Spleen (tissue), 11 donors: ENCODE results near the gene RNF141. TPM values are rescaled to one million over a fixed set of nuclear protein-coding genes. Genes with fewer than 3 reads are reported as not detected.

ENCODE experiments used
- DNase-seq: peaks from one replicate; pipeline ENCODE4 v3.0.0-alpha.2; 2020
- H3K27ac ChIP-seq, 8 donors: fragments of 200-600 bp; sonication (generic) in 7 of 8; 1 replicate in 4 of 8; 2 replicates in 4 of 8; pipeline versions ENCODE4 v1.5.0 to v1.8.0; 2016 to 2021; ENCODE audit warnings: inconsistent platforms in 4 of 8, mild to moderate bottlenecking in 4 of 8, moderate library complexity in 1 of 8
- H3K27me3 ChIP-seq, 7 donors: fragments of 200-600 bp; sonication (generic) in 6 of 7; replicated peaks in 1 of 7; 1 replicate in 4 of 7; 2 replicates in 3 of 7; pipeline versions ENCODE4 v1.5.0 to v1.8.0; 2016 to 2021; ENCODE audit warnings: inconsistent platforms in 3 of 7, mild to moderate bottlenecking in 1 of 7
- H3K36me3 ChIP-seq, 6 donors: fragments of 200-600 bp; sonication (generic) in 5 of 6; 1 replicate in 4 of 6; 2 replicates in 2 of 6; pipeline versions ENCODE4 v1.5.0 to v1.8.0; 2016 to 2021; ENCODE audit warnings: inconsistent platforms in 2 of 6
- H3K4me1 ChIP-seq, 6 donors: fragments of 200-600 bp; sonication (generic) in 5 of 6; 1 replicate in 3 of 6; 2 replicates in 3 of 6; pipeline versions ENCODE4 v1.5.0 to v1.8.0; 2016 to 2021; ENCODE audit warnings: inconsistent platforms in 3 of 6
- H3K4me3 ChIP-seq, 8 donors: fragments of 200-600 bp; sonication (generic) in 7 of 8; 1 replicate in 4 of 8; 2 replicates in 4 of 8; pipeline versions ENCODE4 v1.5.0 to v1.8.0; 2016 to 2021; ENCODE audit warnings: inconsistent platforms in 4 of 8, mild to moderate bottlenecking in 4 of 8, moderate library complexity in 2 of 8
- H3K9me3 ChIP-seq, 8 donors: fragments of 200-600 bp; sonication (generic) in 7 of 8; 1 replicate in 4 of 8; 2 replicates in 4 of 8; pipeline versions ENCODE4 v1.5.0 to v1.8.0; 2016 to 2021; ENCODE audit warnings: inconsistent platforms in 4 of 8
- POLR2A ChIP-seq, 3 donors: fragments of 450-650 bp; IDR thresholded peaks; one replicate each; pipeline ENCODE4 v1.5.1; 2017; ENCODE audit warnings: antibody characterized with exemption in 3 of 3, mild to moderate bottlenecking in 1 of 3
- POLR2AphosphoS5 ChIP-seq, 3 donors: sonication (generic); formaldehyde crosslinking; IDR thresholded peaks; one replicate each; pipeline ENCODE4 v1.5.1; 2017; ENCODE audit warnings: antibody characterized with exemption in 3 of 3
- WGBS, 5 donors: extraction: QIAGEN DNeasy Blood & Tissue Kit in 3 of 5; methylation state at CpG; one replicate each; pipeline versions ENCODE4 v1.1.5 to v1.1.7; 2013 to 2018; 5-methylcytosine and 5-hydroxymethylcytosine counted together
- intact Hi-C: fragments of 100-400 bp; cut with DNase I; formaldehyde crosslinking; loops from one replicate; pipeline ENCODE4 v1.15.0; 2023; ENCODE audit warnings: low total_unique reads
- polyA plus RNA-seq, 3 donors: library from polyadenylated mRNA; stranded (reverse); fragments of 200-250 nt; gene quantifications; one replicate each; pipeline ENCODE4 v1.2.1, GENCODE V29; 2013
- total RNA-seq, 7 donors: library from RNA; depleted of rRNA in 3 of 7; stranded (reverse); fragments of >200 nt in 3 of 7; fragmentation: NEBNext Ultra II Directional in 4 of 7; extraction: Animal tissue kit (Norgen Biotek cat#: 25700) in 4 of 7; gene quantifications; one replicate each; pipeline versions ENCODE4 v1.1.0 to v1.2.1, GENCODE V29; 2016 to 2021
- TF ChIP-seq, protein P1 (sequence below), 11 experiments: fragments of 200-600 bp in 7 of 11; fragments of 450-650 bp in 4 of 11; sonication (generic) in 4 of 11; IDR thresholded peaks in 8 of 11; conservative IDR thresholded peaks in 3 of 11; 1 replicate in 7 of 11; 2 replicates in 4 of 11; pipeline versions ENCODE4 v1.4.0 to v1.8.0; 2016 to 2021; ENCODE audit warnings: antibody characterized with exemption in 11 of 11, inconsistent platforms in 4 of 11, mild to moderate bottlenecking in 1 of 11
- donor health status: healthy with polysubstance abuse.
- donor health status: DM: no; HTN: no; CAD: no; lungs with moderate emphysema.
- donor health status: DM: no; HTN: no; CAD: no.
- donor health status: Bipolar disorder and iron deficiency.
- donor health status: healthy.
- donor health status: DM: no; HTN: no; CAD: no.
- donor health status: DM: yes; HTN: yes; CAD: no.

Gene RNF141
- total and polyA plus RNA-seq, 10 donors: 13.3 to 86.2 (median 48.8) TPM

DNA sequence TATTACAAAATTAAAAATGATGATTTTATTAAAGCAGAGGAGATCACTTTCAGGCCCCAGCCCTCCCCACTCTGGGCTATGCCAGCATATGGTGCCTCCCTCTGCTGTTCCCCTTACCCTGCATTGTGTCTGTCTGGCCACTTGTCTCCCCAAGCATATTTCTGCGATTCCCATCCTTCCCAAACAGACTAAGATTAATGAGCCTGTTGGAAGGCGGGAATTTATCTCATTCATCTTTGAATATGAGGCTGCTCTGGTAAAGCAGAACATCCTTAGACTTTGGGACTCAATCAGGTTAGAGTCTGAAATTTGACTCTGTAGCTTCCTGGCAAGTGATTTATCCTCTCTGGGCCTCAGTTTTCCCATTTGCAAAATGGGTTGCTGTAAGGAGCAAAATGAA is 60.2 kb downstream of the RNF141 start:
- no peaks in the 10 kb centered on the region for H3K27me3 ChIP-seq
- H3K27ac ChIP-seq: no peak overlapping the region
- intact Hi-C loops: no loop called here
- H3K9me3 ChIP-seq: no peaks in the 10 kb centered on the region
- DNase-seq: no peak
- peaks cover 0 to 16% (median 0%) of the 10 kb centered on the region in 6 donors for H3K4me1 ChIP-seq
- no peak for TF ChIP-seq POLR2A (IDR thresholded peaks at IDR 0.05)
- no peak for TF ChIP-seq POLR2AphosphoS5 (IDR thresholded peaks at IDR 0.05)
- TF ChIP-seq, protein P1, sequence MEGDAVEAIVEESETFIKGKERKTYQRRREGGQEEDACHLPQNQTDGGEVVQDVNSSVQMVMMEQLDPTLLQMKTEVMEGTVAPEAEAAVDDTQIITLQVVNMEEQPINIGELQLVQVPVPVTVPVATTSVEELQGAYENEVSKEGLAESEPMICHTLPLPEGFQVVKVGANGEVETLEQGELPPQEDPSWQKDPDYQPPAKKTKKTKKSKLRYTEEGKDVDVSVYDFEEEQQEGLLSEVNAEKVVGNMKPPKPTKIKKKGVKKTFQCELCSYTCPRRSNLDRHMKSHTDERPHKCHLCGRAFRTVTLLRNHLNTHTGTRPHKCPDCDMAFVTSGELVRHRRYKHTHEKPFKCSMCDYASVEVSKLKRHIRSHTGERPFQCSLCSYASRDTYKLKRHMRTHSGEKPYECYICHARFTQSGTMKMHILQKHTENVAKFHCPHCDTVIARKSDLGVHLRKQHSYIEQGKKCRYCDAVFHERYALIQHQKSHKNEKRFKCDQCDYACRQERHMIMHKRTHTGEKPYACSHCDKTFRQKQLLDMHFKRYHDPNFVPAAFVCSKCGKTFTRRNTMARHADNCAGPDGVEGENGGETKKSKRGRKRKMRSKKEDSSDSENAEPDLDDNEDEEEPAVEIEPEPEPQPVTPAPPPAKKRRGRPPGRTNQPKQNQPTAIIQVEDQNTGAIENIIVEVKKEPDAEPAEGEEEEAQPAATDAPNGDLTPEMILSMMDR (IDR thresholded peaks at IDR 0.05 in 8 of 11, conservative IDR thresholded peaks at IDR 0.05 in 3 of 11): no peak
- no peak overlapping the region for H3K4me3 ChIP-seq
- H3K36me3 ChIP-seq: peaks cover 0 to 98% (median 50%) of the 10 kb centered on the region in 6 donors
- WGBS, 5 donors: 79 to 93% (median 89%) methylated on average over 2 of the region's 2 CpGs

- peaks cover 0 to 98% (median 45%) of the 10 kb centered on the region in 6 donors for H3K36me3 ChIP-seq
- TF ChIP-seq POLR2A (IDR thresholded peaks at IDR 0.05) (no peak), POLR2AphosphoS5 (IDR thresholded peaks at IDR 0.05) (no peak)
- TF ChIP-seq, protein P1 (IDR thresholded peaks at IDR 0.05 in 8 of 11, conservative IDR thresholded peaks at IDR 0.05 in 3 of 11): no peak
- no peak for DNase-seq
These were observed 61.0 kb downstream of the RNF141 start for GRCh38 chr11:10480026-10480425.

GRCh38 chr11:10478574-10479550 is 62.1 kb downstream of the RNF141 start:
- Histone ChIP-seq H3K9me3 (no peaks in the 10 kb centered on the region), H3K27me3 (no peaks in the 10 kb centered on the region), H3K36me3 (peaks cover 0 to 98% (median 36%) of the 10 kb centered on the region in 6 donors), H3K4me1 (peaks cover 0 to 16% (median 0%) of the 10 kb centered on the region in 6 donors), H3K4me3 (no peak overlapping the region), H3K27ac (peak overlapping the region in 2 of 8 donors; percentile 14 to 16)
- no peak for TF ChIP-seq POLR2AphosphoS5 (IDR thresholded peaks at IDR 0.05)
- TF ChIP-seq POLR2A (IDR thresholded peaks at IDR 0.05): no peak
- TF ChIP-seq, protein P1 (IDR thresholded peaks at IDR 0.05 in 8 of 11, conservative IDR thresholded peaks at IDR 0.05 in 3 of 11): no peak
- intact Hi-C loops: no loop called here
- no peak for DNase-seq
- WGBS, 5 donors: 93 to 98% (median 94%) methylated on average over 9 to 16 of the region's 16 CpGs

More at GRCh38 chr11:10480026-10480425, 61.0 kb downstream of the RNF141 start:
- Histone ChIP-seq H3K4me1 (peaks cover 0 to 16% (median 0%) of the 10 kb centered on the region in 6 donors), H3K27me3 (no peaks in the 10 kb centered on the region), H3K4me3 (no peak overlapping the region), H3K27ac (no peak overlapping the region), H3K9me3 (no peaks in the 10 kb centered on the region)
- WGBS, 5 donors: 88 to 93% (median 92%) methylated on average over 5 to 6 of the region's 6 CpGs
- intact Hi-C loops: no loop called here

GRCh38 chr11:10478066-10478465 is 62.9 kb downstream of the RNF141 start:
- 63 to 83% (median 78%) methylated on average over 3 of the region's 3 CpGs for WGBS, 5 donors
- TF ChIP-seq POLR2AphosphoS5 (IDR thresholded peaks at IDR 0.05): no peak
- TF ChIP-seq, protein P1 (IDR thresholded peaks at IDR 0.05 in 8 of 11, conservative IDR thresholded peaks at IDR 0.05 in 3 of 11): no peak

More at GRCh38 chr11:10478066-10478465, 62.9 kb downstream of the RNF141 start:
- intact Hi-C loops: no loop called here
- Histone ChIP-seq H3K9me3 (no peaks in the 10 kb centered on the region), H3K36me3 (peaks cover 0 to 98% (median 34%) of the 10 kb centered on the region in 6 donors), H3K4me1 (peaks cover 0 to 16% (median 0%) of the 10 kb centered on the region in 6 donors), H3K4me3 (no peak overlapping the region), H3K27me3 (no peaks in the 10 kb centered on the region), H3K27ac (peak overlapping the region in 2 of 8 donors; percentile 14 to 56)
- DNase-seq: no peak
